HCT116 (cell line): Measurements from ENCODE around the gene ZNF586.
"Not testable (repeated sequence)": the region's sequence is repeated elsewhere in the genome, so short reads cannot be mapped to it uniquely, and the experiment has no call there.

Experiments
- CTCF ChIP-seq, 3 experiments: fragments of 200-600 bp in 1 of 3; sonication (generic) in 1 of 3; IDR thresholded peaks in 2 of 3; conservative IDR thresholded peaks in 1 of 3; 2 replicates each; pipeline ENCODE4 v1.5.1; 2012 to 2017; ENCODE audit warnings: low read depth in 2 of 3, low read length in 2 of 3, antibody characterized with exemption in 1 of 3, borderline replicate concordance in 1 of 3, control low read depth in 1 of 3, mild to moderate bottlenecking in 1 of 3, mixed read lengths in 1 of 3, mixed run types in 1 of 3, moderate library complexity in 1 of 3; ENCODE audit not compliant: insufficient read depth in 1 of 3
- EZH2 ChIP-seq: fragments of 200-600 bp; sonication (generic); IDR thresholded peaks from 2 replicates; pipeline ENCODE4 v1.6.1; 2017; ENCODE audit warnings: antibody characterized with exemption, mixed run types
- POLR2A ChIP-seq: IDR thresholded peaks from 2 replicates; pipeline ENCODE4 v1.7.0; 2011; ENCODE audit warnings: borderline replicate concordance; ENCODE audit not compliant: insufficient read depth, insufficient read length; ENCODE audit errors: extremely low read depth
- SRF ChIP-seq: IDR thresholded peaks from 2 replicates; pipeline ENCODE4 v1.6.1; 2012; ENCODE audit warnings: low read depth

DNA sequence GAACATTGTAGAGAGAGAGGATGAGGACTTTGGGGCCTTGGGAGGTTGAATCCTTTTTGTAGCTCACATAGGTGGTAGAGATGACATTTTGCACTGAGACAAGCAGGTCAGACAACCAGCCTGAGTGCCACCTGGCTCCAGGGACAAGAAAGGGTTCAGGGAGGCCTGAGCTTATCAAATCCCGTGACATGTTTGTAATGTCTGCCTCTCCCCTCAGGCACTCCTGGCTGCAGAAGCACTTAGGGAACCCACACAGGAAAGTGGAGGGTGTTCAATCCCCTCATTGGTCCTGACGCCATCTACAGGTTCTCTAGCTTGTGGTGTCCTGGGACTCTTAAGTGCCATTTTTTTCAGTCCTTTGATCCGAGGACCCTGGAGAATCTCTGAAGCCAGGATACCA is 51.6 kb downstream of the ZNF586 start:
- TF ChIP-seq CTCF (IDR thresholded peaks at IDR 0.05 in 2 of 3, conservative IDR thresholded peaks at IDR 0.05 in 1 of 3; ENCODE audit: borderline replicate concordance in 1 of 3, insufficient read depth in 1 of 3, low read depth in 2 of 3, low read length in 2 of 3); POLR2A; SRF; EZH2: not testable (repeated sequence)
